Activated CD4-positive, alpha-beta memory T cell treated with anti-CD3 and anti-CD28 coated beads for 36 hours (primary cell): ENCODE data around the gene PLCL1. TPM values are rescaled to one million over a fixed set of nuclear protein-coding genes. Genes with fewer than 3 reads are reported as not detected.

ENCODE experiments used
- CTCF ChIA-PET: fragments of 350-600 bp; sonication (Branson Sonifier 250); formaldehyde crosslinking; loops from one replicate; lab custom pipeline; 2021; ENCODE audit warnings: antibody characterized with exemption, inconsistent platforms; lab: Charles Lee
- POLR2A ChIA-PET: fragments of 350-600 bp; sonication (Branson Sonifier 250); formaldehyde crosslinking; loops from one replicate; lab custom pipeline; 2021; ENCODE audit warnings: antibody characterized with exemption; lab: Charles Lee
- DNase-seq: peaks from one replicate; pipeline ENCODE4 v3.0.0-alpha.2; 2020
- H3K27ac Mint-ChIP-seq: one replicate; pipeline ENCODE4 v1.8.0; 2021; ENCODE audit warnings: mixed read lengths
- H3K27me3 Mint-ChIP-seq: one replicate; pipeline ENCODE4 v1.8.0; 2021; ENCODE audit warnings: mixed read lengths
- H3K36me3 Mint-ChIP-seq: one replicate; pipeline ENCODE4 v1.8.0; 2021; ENCODE audit warnings: mixed read lengths
- H3K4me1 Mint-ChIP-seq: one replicate; pipeline ENCODE4 v1.8.0; 2021; ENCODE audit warnings: low read depth, mixed read lengths
- H3K4me3 Mint-ChIP-seq: one replicate; pipeline ENCODE4 v1.8.0; 2021; ENCODE audit warnings: mild to moderate bottlenecking, mixed read lengths
- H3K9me3 Mint-ChIP-seq: one replicate; pipeline ENCODE4 v1.8.0; 2021; ENCODE audit warnings: mixed read lengths
- intact Hi-C: fragments of 100-400 bp; cut with micrococcal nuclease; formaldehyde crosslinking; loops from one replicate; pipeline ENCODE4 v1.15.1; 2023
- total RNA-seq, 2 experiments: library from RNA; stranded (reverse); gene quantifications; one replicate each; pipeline ENCODE4 v1.2.3, GENCODE V29; 2021

PLCL1 gene
- total RNA-seq, 2 experiments from 2014 or later = 1.7 to 1.9 TPM

- H3K4me3 Mint-ChIP-seq = no peak overlapping the region
- DNase-seq = no peak
- intact Hi-C loops = no loop called here
- peaks cover 4% of the 10 kb centered on the region for H3K9me3 Mint-ChIP-seq
- peaks cover 16% of the 10 kb centered on the region for H3K4me1 Mint-ChIP-seq
- no peaks in the 10 kb centered on the region for H3K27me3 Mint-ChIP-seq
- H3K36me3 Mint-ChIP-seq = peaks cover 4% of the 10 kb centered on the region
- no peak overlapping the region for H3K27ac Mint-ChIP-seq
- POLR2A ChIA-PET = no interaction called here
- CTCF ChIA-PET = no interaction called here
Measured at GRCh38 chr2:197919487-197919886, 115.1 kb downstream of the PLCL1 start.

- peaks cover 14% of the 10 kb centered on the region for H3K4me1 Mint-ChIP-seq
- no peak for DNase-seq
- POLR2A ChIA-PET = no interaction called here
- no peaks in the 10 kb centered on the region for H3K27me3 Mint-ChIP-seq
- H3K27ac Mint-ChIP-seq = no peak overlapping the region
- no peak overlapping the region for H3K4me3 Mint-ChIP-seq
- peaks cover 4% of the 10 kb centered on the region for H3K36me3 Mint-ChIP-seq
- H3K9me3 Mint-ChIP-seq = peaks cover 4% of the 10 kb centered on the region
- CTCF ChIA-PET = no interaction called here
- intact Hi-C loops = no loop called here
Measured at GRCh38 chr2:197920088-197920487, 115.7 kb downstream of the PLCL1 start.

GRCh38 chr2:197920592-197921201 is 116.3 kb downstream of the PLCL1 start:
- CTCF ChIA-PET = no interaction called here

GRCh38 chr2:197924483-197924882 is 120.1 kb downstream of the PLCL1 start:
- Mint-ChIP-seq H3K27ac (no peak overlapping the region), H3K27me3 (no peaks in the 10 kb centered on the region), H3K36me3 (peaks cover 4% of the 10 kb centered on the region), H3K4me1 (peaks cover 18% of the 10 kb centered on the region), H3K4me3 (no peak overlapping the region), H3K9me3 (peaks cover 2% of the 10 kb centered on the region)
- CTCF ChIA-PET = no interaction called here
- POLR2A ChIA-PET = no interaction called here
- intact Hi-C loops = no loop called here
- no peak for DNase-seq

More at GRCh38 chr2:197920592-197921201, 116.3 kb downstream of the PLCL1 start:
- H3K4me3 Mint-ChIP-seq = no peak overlapping the region
- peaks cover 4% of the 10 kb centered on the region for H3K36me3 Mint-ChIP-seq
- peaks cover 10% of the 10 kb centered on the region for H3K4me1 Mint-ChIP-seq
- POLR2A ChIA-PET = no interaction called here
- no peak overlapping the region for H3K27ac Mint-ChIP-seq
- H3K9me3 Mint-ChIP-seq = peaks cover 4% of the 10 kb centered on the region
- intact Hi-C loops = no loop called here
- no peaks in the 10 kb centered on the region for H3K27me3 Mint-ChIP-seq
- DNase-seq = no peak

GRCh38 chr2:197925204-197925603 is 120.8 kb downstream of the PLCL1 start:
- Mint-ChIP-seq H3K36me3 (peaks cover 2% of the 10 kb centered on the region), H3K27ac (no peak overlapping the region), H3K9me3 (no peaks in the 10 kb centered on the region), H3K27me3 (no peaks in the 10 kb centered on the region), H3K4me1 (peaks cover 17% of the 10 kb centered on the region), H3K4me3 (no peak overlapping the region)
- no peak for DNase-seq
- ChIA-PET CTCF (no interaction called here), POLR2A (no interaction called here)
- intact Hi-C loops = no loop called here

- peaks cover 2% of the 10 kb centered on the region for H3K36me3 Mint-ChIP-seq
- intact Hi-C loops = no loop called here
- H3K27me3 Mint-ChIP-seq = no peaks in the 10 kb centered on the region
- H3K4me3 Mint-ChIP-seq = no peak overlapping the region
- no peak overlapping the region for H3K27ac Mint-ChIP-seq
- no peak for DNase-seq
- CTCF ChIA-PET = no interaction called here
- H3K9me3 Mint-ChIP-seq = no peaks in the 10 kb centered on the region
- H3K4me1 Mint-ChIP-seq = peaks cover 17% of the 10 kb centered on the region
- POLR2A ChIA-PET = no interaction called here
Measured at GRCh38 chr2:197925976-197926375, 121.6 kb downstream of the PLCL1 start.

- intact Hi-C loops = no loop called here
- ChIA-PET POLR2A (no interaction called here), CTCF (no interaction called here)
- Mint-ChIP-seq H3K27ac (no peak overlapping the region), H3K27me3 (no peaks in the 10 kb centered on the region), H3K36me3 (peaks cover 2% of the 10 kb centered on the region), H3K4me3 (no peak overlapping the region), H3K9me3 (no peaks in the 10 kb centered on the region), H3K4me1 (peaks cover 19% of the 10 kb centered on the region)
- DNase-seq = no peak
Measured at GRCh38 chr2:197926673-197927072, 122.3 kb downstream of the PLCL1 start.

GRCh38 chr2:197927994-197928393 is 123.6 kb downstream of the PLCL1 start:
- POLR2A ChIA-PET = no interaction called here
- no peak for DNase-seq
- peaks cover 28% of the 10 kb centered on the region for H3K4me1 Mint-ChIP-seq
- H3K9me3 Mint-ChIP-seq = no peaks in the 10 kb centered on the region
- intact Hi-C loops = no loop called here
- H3K4me3 Mint-ChIP-seq = no peak overlapping the region
- H3K27me3 Mint-ChIP-seq = no peaks in the 10 kb centered on the region
- CTCF ChIA-PET = no interaction called here
- peaks cover 2% of the 10 kb centered on the region for H3K36me3 Mint-ChIP-seq
- no peak overlapping the region for H3K27ac Mint-ChIP-seq

- ChIA-PET POLR2A (no interaction called here), CTCF (no interaction called here)
- no peak overlapping the region for H3K4me3 Mint-ChIP-seq
- intact Hi-C loops = no loop called here
- H3K4me1 Mint-ChIP-seq = peaks cover 36% of the 10 kb centered on the region
- peaks cover 2% of the 10 kb centered on the region for H3K36me3 Mint-ChIP-seq
- no peak for DNase-seq
- H3K9me3 Mint-ChIP-seq = no peaks in the 10 kb centered on the region
- H3K27ac Mint-ChIP-seq = no peak overlapping the region
- H3K27me3 Mint-ChIP-seq = no peaks in the 10 kb centered on the region
Measured at GRCh38 chr2:197929008-197929885, 124.9 kb downstream of the PLCL1 start.

GRCh38 chr2:197929886-197930227 is 125.5 kb downstream of the PLCL1 start:
- POLR2A ChIA-PET = no interaction called here

GRCh38 chr2:197930570-197931278 is 126.3 kb downstream of the PLCL1 start:
- peaks cover 45% of the 10 kb centered on the region for H3K4me1 Mint-ChIP-seq
- peaks cover 2% of the 10 kb centered on the region for H3K36me3 Mint-ChIP-seq
- no peak for DNase-seq
- no peak overlapping the region for H3K27ac Mint-ChIP-seq
- POLR2A ChIA-PET = no interaction called here
- CTCF ChIA-PET = no interaction called here
- no peaks in the 10 kb centered on the region for H3K9me3 Mint-ChIP-seq
- H3K27me3 Mint-ChIP-seq = no peaks in the 10 kb centered on the region
- H3K4me3 Mint-ChIP-seq = no peak overlapping the region
- intact Hi-C loops = loop anchor here (5.0 kb wide), 1 partner anchor 77 kb away; no protein-coding TSS in a partner anchor

More at GRCh38 chr2:197929886-197930227, 125.5 kb downstream of the PLCL1 start:
- H3K36me3 Mint-ChIP-seq = peaks cover 2% of the 10 kb centered on the region
- CTCF ChIA-PET = no interaction called here
- no peaks in the 10 kb centered on the region for H3K27me3 Mint-ChIP-seq
- no peaks in the 10 kb centered on the region for H3K9me3 Mint-ChIP-seq
- H3K4me1 Mint-ChIP-seq = peaks cover 39% of the 10 kb centered on the region
- intact Hi-C loops = loop anchor here (5.0 kb wide), 1 partner anchor 77 kb away; no protein-coding TSS in a partner anchor
- no peak for DNase-seq
- H3K27ac Mint-ChIP-seq = no peak overlapping the region
- H3K4me3 Mint-ChIP-seq = no peak overlapping the region

GRCh38 chr2:197931661-197932312 is 127.4 kb downstream of the PLCL1 start:
- H3K27ac Mint-ChIP-seq = no peak overlapping the region
- intact Hi-C loops = loop anchor here (1.0 to 5.0 kb wide), 3 partner anchors 42 to 93 kb away; no protein-coding TSS in a partner anchor
- H3K4me3 Mint-ChIP-seq = no peak overlapping the region
- H3K36me3 Mint-ChIP-seq = peaks cover under 1% of the 10 kb centered on the region
- no peaks in the 10 kb centered on the region for H3K9me3 Mint-ChIP-seq
- ChIA-PET CTCF (no interaction called here), POLR2A (no interaction called here)
- DNase-seq = no peak
- no peaks in the 10 kb centered on the region for H3K27me3 Mint-ChIP-seq
- H3K4me1 Mint-ChIP-seq = peaks cover 46% of the 10 kb centered on the region
